Coronary artery (tissue), 2 donors: Measurements from ENCODE around the gene PILRB.
"Not testable (repeated sequence)": the region's sequence is repeated elsewhere in the genome, so short reads cannot be mapped to it uniquely, and the experiment has no call there.

ENCODE experiments used
- DNase-seq: peaks from one replicate; pipeline ENCODE4 v3.0.0-alpha.2; 2017; ENCODE audit warnings: low spot score
- H3K27ac ChIP-seq, 2 donors: fragments of 200-600 bp; sonication (generic); one replicate each; pipeline ENCODE4 v1.5.1; 2016 to 2019
- H3K4me3 ChIP-seq: fragments of 200-600 bp; sonication (generic); 2 replicates; pipeline ENCODE4 v1.5.1; 2016; ENCODE audit warnings: mild to moderate bottlenecking, moderate library complexity
- CTCF ChIP-seq: fragments of 200-600 bp; sonication (generic); IDR thresholded peaks from one replicate; pipeline ENCODE4 v1.5.1; 2019; ENCODE audit warnings: antibody characterized with exemption

The PILRB gene

GRCh38 chr7:100364480-100364879 lies 6.6 kb downstream of the PILRB start:
- no peak for DNase-seq
- Histone ChIP-seq H3K27ac (no peak overlapping the region), H3K4me3 (no peak overlapping the region)
- TF ChIP-seq CTCF: no peak

- DNase-seq, H3K4me3 ChIP-seq, H3K27ac ChIP-seq: not testable (repeated sequence)
Observed at GRCh38 chr7:100365998-100366367, 8.1 kb downstream of the PILRB start.

GRCh38 chr7:100366411-100367250 lies 8.7 kb downstream of the PILRB start:
- TF ChIP-seq CTCF: no peak
- H3K4me3 ChIP-seq: no peak overlapping the region
- H3K27ac ChIP-seq: no peak overlapping the region
- DNase-seq: no peak

- Histone ChIP-seq H3K4me3 (no peak overlapping the region), H3K27ac (no peak overlapping the region)
- no peak for DNase-seq
- no peak for TF ChIP-seq CTCF
Observed at GRCh38 chr7:100367251-100367620, 9.3 kb downstream of the PILRB start.

GRCh38 chr7:100367676-100368613 lies 10.0 kb downstream of the PILRB start:
- TF ChIP-seq CTCF: no peak
- H3K4me3 ChIP-seq: no peak overlapping the region
- peak overlapping the region in 1 of 2 donors; percentile 60 for H3K27ac ChIP-seq
- DNase-seq: no peak

- no peak for DNase-seq
- H3K4me3 ChIP-seq: no peak overlapping the region
- peak overlapping the region in 1 of 2 donors; percentile 60 for H3K27ac ChIP-seq
- TF ChIP-seq CTCF: no peak
Observed at GRCh38 chr7:100369105-100369504, 11.2 kb downstream of the PILRB start.

- TF ChIP-seq CTCF: no peak
- DNase-seq: no peak
- no peak overlapping the region for H3K27ac ChIP-seq
- no peak overlapping the region for H3K4me3 ChIP-seq
Observed at GRCh38 chr7:100370303-100370702, 12.4 kb downstream of the PILRB start.
